Stimulated activated CD8-positive, alpha-beta memory T cell treated with anti-CD3 and anti-CD28 coated beads, Interleukin-15, amount 100 ng/mL, for 24 hours (primary cell): ENCODE measurements around the gene SMYD2.

ENCODE experiments used
- DNase-seq: peaks from one replicate; pipeline ENCODE4 v3.0.0-alpha.2; 2020; ENCODE audit warnings: low read depth

SMYD2 gene, protein sequence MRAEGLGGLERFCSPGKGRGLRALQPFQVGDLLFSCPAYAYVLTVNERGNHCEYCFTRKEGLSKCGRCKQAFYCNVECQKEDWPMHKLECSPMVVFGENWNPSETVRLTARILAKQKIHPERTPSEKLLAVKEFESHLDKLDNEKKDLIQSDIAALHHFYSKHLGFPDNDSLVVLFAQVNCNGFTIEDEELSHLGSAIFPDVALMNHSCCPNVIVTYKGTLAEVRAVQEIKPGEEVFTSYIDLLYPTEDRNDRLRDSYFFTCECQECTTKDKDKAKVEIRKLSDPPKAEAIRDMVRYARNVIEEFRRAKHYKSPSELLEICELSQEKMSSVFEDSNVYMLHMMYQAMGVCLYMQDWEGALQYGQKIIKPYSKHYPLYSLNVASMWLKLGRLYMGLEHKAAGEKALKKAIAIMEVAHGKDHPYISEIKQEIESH

DNA sequence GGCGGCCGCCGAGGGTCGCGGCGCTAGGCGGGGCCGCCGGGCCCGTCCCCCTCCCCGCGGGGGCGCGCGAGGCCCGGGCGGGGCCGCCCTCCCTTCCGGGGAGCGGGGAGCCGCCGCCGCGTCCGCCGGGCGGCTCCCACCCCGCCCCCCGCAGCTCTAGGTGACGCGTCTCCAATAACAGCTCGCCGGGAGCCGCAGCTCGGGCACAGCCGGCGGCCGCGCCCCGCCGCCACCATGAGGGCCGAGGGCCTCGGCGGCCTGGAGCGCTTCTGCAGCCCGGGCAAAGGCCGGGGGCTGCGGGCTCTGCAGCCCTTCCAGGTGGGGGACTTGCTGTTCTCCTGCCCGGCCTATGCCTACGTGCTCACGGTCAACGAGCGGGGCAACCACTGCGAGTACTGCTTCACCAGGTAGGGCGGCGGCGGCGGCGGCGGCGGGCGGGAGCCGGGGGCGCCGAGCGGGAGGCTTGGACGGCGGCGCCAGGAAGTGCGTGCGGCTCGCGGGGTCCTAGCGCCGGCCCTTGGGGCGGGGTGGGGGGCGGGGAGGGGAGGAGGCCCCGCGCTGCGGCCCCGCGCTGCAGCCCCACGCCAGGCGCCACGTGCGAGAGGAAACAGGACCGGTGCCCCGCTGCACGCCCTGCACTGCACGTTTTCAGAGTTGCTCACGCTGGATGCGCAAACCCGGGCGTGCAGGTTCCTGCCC, at the start of gene SMYD2:
Gene SMYD2 (plus strand): TSS at position 139 of the 699 bp plus-strand sequence. CDS start 96 bp downstream, at position 235.
- peak; percentile 47 for DNase-seq

DNA sequence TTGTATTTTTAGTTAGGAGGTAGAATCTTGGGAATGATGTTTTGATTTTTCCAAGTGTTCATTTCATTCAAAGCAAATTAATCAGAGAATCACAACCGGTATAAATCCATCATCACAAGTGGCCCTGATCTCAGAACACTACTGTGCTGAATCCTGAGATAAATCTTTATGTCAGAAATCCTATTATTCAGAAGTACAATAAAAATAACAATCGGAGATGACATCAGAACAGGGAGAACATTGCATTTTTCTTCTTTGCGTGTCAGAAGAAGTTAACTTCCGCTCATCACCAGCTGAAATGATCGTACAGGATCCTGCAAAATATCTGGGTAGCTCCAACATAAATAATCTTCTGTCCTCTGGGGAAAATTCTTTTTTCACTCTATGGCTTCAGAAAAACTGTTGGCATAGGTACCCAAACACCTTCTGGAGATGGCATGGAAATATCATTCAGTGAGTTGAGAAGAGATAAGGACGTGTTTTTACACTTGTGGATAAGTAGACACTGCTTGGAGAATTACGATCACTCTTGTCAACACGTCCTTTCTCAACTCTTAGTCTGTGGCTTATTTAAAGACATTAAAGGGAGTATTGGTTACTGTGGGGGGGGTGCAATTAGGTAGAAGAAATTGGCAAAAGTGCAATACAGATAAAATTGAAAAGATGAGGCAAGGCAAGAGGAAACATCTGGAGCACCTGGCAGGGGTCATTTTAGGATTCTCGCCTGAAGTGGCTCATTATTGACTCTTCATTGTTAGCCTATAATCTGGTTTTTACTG, 46.9 kb upstream of the SMYD2 start:
- DNase-seq, result no peak

DNA sequence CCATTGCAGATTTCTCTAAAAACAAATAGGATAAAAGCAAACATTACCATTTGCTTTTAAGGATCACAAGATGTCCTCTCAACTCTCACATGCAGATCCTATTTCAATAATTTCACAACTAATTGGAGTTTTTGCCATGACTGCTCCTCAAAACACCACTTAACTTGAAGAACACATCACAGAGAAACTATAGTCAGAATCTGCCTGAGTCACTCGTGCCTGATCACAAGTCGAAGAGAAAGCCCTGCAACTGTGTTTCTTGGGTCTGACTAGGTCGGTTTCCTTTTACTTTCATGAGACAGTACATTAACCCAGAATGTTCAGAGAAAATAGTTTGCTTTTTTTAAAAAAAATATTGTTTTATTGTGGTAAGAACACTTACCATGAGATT, 46.3 kb upstream of the SMYD2 start:
- no peak for DNase-seq

DNA sequence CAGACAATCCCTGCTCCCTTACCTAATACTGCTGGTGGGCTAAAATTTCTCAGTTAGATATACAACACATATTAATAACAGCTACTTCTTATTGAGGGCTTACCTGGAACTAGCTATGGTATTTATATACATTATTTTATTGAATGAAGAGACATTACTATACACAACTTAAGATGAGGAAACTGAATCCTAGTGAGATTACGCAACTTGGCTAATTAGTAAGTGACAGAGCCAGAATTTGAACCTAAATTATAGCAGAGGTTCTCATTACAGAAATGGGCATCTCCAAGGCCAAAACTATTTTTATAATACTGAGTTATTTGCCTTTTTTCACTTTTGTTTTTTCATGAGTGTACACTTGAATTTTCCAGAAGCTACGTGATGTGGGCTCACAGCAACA, 44.5 kb upstream of the SMYD2 start:
- DNase-seq, result no peak

DNA sequence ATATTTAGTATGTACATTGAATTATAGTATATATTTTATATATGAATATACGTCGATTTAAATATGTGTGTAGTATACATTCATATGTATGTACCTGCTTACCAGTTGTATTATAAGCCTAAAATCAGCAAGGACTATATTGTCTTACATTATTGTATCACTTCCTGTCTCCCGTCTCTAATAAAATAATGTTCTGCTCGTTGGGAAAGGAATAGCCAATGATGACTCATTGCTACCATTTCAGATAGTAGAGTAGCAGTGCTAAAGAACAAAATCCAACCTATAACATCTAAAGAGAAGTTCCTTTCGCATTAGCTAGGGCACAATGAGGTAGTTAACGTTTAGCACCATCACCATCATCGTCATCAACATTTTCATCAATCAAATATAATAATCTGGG, 39.9 kb upstream of the SMYD2 start:
- DNase-seq, result no peak

DNA sequence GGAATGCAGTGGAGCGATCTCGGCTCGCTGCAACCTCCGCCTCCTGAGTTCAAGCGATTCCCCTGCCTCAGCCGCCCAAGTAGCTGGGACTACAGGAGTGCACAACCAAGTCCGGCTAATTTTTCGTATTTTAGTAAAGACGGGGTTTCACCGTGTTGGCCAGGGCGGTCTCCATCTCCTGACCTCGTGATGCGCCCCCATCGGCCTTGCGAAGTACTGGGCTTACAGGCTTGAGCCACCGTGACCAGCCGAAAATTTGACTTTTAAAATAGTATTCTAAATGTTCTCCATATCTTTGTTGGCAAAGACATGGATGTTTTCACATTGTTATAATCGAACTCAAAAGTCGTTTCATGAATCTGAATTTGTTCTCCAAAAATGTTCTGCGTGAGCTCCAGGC, 36.7 kb upstream of the SMYD2 start:
- DNase-seq, result no peak

DNA sequence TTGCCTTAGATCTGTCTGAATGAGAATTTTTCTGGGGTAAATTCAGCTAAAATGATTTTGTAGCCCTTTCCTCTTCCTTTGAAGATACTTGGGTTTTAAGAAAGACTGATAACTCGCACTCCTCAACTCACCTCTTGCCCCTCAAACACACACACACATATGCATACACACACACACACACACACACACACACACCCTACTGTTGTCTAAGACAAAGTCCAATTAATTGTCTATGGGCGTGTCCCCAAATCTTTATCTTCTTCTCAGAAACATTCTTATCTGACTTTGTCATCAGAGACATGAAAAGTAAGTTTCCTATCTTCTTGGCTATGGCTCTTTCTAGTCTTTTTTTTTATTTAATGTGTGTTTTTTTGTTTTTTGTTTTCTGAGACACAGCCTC, 36.1 kb upstream of the SMYD2 start:
- no peak for DNase-seq

DNA sequence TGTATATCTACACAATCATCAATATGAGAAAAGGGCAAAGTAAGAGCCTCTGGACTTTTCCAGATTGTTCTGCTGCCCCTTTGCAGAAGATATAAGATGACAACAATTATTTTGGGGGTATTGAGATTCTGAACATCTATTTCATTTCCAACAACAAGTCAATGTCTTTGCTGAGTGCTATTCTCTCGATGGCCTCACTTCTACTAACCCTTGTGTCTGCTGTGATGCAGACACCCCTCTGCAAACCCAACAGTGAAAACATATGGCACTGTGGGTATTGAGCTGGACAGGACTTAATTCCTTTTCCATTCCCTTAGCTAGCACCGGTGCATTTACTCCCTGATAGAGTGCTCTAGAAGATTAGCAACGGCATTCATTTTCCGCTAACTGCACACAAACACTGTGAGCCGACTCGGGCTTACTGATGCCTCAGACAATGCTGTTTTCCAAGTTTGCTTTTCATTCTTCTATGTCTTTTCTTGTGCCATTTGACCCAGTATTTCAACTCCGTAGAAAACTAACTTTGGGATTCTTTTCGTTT, 33.4 kb upstream of the SMYD2 start:
- no peak for DNase-seq

DNA sequence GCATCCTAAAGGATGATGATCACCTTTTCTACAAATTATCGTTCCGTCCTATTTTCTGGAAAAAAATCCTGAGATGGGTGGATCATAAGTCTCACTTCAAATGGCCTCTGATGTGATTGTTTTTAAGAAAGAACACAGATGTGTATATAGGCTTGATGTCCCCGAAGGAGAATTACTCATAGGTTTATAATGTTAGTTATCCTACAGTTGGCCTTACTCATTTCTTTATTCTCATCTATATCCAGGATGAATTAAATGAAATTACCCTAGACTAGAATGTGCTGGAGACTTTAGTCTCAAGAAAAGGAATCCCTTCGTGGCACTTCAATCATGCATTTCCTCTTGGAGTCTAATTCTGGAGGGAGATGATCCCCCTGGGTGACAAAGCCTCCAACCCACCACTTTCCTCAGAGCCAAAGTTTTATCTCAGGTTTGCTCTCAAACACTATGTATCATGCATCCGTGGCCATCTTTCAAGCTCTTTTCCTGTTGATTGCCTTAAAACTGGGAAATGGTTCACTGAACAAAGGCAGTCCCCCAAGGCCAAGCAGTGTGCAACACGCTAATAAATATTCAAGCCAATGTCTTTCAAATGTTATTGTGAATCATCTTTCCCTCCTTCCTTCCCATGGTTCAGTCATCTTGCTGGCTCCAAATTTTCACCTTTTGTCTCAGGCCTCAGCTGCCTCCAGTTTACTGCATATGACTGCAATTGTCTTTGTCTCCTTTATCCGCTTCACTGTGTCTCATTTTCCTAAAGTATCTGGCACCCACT, 32.5 kb upstream of the SMYD2 start:
- DNase-seq, result no peak

DNA sequence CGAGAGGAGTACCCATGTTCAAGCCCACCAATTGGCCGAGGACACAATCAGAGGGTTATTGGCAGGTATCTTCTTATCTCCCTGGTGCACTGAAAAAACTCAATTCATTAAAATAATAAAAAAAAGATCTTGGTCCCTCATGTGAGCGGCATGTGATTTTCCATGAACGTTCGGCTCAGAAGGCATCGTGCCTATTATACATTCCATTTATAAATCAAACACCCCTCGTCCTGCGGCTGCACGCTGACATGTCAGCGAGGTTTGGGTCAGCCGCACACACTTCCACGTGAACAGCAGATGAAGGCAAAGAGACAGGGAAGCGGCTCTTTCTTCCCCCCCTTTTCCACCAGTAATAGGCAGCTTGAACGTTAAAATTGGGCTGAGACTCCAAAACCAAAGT, 31.3 kb upstream of the SMYD2 start:
- no peak for DNase-seq

DNA sequence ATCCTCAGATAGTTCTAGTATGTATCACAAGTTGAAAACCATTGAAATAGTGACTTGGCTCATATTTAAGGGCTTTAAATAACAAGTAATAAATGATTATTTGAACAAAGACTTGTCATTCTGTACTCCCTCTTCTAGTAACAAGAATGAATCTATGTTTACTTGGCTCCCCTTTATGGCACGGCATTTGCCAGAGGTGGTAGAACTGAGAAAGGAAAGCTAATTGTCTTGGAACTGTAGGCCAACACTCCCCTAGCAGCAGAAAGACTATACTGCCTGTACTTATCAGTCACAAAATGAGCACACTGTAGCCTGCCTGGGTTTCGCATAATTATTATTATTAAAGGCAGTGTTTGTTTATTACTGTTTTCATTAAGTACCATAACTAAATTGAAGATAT, 29.6 kb upstream of the SMYD2 start:
- no peak for DNase-seq

DNA sequence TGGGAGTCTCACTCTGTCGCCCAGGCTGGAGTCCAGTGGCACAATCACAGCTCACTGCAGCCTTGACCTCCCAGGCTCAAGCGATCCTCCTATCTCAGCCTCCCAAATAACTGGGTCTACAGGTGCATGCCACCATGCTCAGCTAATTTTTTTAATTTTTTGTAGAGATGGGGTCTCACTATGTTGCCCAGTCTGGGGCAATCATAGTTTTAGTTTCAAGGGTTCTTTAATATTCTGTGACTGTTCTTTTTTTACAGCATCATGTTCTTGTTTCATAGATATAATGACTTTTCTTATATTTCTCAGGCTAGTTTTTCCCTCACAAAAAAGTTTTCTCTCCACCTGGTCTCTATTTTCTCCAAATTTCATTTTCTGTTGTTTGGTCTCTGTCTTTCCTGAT, 25.4 kb upstream of the SMYD2 start:
- no peak for DNase-seq

DNA sequence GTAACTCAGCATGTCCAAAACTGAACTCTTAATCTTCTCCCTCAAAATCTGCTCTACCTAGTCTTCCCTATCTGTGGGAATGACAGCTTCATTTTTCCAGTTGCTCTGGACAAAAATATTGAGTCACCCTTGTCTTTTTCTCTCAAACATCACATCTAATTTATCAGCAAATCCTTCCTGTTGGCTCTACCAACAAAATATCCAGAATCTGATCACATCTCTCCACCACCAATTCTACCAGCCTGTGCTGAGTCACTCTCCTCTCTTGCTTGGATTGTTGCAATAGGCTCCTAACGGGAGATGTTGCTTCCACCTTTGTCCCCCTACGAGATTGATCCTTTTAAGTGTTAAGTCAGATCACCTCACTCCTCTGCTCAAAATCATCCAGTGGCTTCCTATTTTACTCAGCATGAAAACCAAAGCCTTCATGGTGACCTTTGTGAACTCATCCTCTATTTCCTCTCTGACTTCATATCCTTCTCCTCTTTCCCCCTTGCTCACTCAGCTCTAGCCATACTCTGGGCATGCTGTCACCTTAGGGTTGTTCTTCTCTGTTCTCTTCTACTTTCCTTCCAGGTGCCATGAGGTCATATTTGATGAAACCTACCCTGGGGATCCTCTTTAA, 21.5 kb upstream of the SMYD2 start:
- no peak for DNase-seq

DNA sequence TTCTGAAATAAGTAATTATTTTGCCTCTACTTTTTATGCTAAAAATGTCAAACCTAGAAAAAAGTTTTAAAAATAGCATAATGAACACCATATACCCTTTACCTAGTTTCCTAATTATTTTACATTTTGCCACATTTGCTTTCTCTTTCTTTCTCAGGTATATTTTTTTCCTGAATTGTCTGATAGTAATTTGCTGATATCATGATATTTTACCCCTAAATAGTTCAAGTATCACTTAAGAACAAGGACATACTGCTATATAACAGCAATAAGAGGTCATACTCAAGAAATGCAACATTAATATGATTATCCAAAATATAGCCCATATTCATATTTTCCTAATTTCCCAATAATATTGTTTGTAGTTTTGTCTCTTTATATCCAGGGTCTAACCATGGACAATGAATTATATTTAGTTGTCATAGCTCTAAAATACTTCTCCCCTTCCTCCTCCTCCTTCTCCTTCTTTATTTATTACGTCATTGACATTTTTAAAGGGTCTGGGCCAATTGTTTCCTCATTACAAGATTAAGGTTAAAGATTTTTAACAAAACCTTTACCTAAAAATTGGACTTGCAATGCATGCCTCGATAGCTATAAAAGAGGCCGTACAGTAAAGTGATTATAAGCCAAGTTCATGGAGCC, 20.3 kb upstream of the SMYD2 start:
- DNase-seq, result no peak

DNA sequence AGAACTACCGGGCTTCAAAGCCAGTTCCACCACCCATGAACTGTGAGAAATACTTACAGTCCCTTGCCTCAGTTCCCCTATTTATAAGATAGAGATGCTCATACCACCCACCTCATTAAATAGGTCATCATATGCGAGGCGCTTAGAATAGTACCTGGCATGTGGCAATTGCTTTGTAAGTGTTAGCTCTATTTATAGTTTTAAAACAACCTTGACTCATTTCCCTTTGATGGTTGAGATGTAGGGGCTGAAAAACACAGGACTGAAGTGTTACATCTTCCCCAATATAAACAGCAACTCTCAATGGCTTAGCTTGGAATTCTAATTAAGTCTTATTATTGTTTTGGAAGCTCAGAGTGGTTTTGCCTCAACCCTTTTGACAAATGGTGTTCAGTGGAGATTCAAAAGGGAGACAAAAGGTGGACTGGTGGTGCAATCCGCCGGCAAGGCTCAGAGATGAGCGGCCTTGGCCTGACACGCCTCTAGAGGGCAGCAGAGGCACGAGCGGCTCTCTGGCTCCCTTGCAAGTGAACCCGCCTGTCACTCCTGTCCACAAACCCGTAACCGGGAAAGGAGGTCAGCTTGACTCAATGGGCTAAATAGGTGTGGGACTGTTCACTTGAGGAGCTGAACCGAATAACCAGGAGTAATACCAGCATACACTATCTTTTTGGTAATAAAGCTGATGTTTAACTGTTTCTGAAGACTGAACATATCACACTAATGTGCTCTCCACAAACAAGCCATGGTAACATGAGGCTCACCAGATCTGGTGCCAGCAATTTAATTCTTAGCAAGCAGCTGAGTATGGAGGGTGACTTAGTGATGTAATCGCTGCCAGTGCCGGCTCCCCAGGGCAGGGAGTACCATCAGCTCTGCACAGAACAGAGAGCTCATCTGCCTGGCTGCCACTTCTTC, 19.5 kb upstream of the SMYD2 start:
- DNase-seq, result peak; percentile 74

DNA sequence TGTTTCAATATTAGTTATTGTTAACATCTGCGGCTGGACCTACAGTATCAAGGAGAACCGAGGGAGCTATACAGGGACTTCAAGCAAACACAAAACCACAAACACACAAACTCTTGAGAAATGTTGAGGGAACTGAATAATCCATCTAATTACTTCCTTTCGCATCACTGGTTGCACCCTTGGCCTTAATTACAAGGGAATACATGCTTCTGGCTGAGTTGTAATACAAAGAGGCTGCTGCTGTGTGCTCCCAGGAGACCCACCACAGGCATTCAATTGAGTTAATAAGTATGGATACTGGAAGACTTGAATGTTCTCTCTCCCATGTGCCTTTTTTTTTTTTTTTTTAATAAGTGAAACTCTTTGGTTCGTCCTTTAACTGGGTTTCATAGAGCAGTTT, 16.8 kb upstream of the SMYD2 start:
- no peak for DNase-seq

DNA sequence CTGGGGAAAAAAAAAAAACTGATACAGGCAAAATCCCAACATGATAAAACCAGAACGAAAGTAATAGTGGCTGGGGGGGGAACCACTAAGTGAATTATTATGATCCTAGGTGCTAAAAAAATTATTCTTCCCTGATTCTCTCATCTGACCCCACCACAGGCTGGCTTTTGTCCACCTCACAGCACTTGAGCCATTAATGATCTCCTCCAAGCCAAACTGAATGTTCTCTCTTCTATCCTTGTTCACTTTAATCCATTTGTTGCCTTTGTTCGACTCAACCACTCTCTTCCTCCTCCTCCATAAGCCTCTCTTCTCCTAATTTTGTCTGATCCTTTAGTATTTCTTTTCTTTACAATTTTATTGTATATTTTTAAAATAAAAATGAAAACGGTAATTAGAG, 16.0 kb upstream of the SMYD2 start:
- DNase-seq, result no peak

DNA sequence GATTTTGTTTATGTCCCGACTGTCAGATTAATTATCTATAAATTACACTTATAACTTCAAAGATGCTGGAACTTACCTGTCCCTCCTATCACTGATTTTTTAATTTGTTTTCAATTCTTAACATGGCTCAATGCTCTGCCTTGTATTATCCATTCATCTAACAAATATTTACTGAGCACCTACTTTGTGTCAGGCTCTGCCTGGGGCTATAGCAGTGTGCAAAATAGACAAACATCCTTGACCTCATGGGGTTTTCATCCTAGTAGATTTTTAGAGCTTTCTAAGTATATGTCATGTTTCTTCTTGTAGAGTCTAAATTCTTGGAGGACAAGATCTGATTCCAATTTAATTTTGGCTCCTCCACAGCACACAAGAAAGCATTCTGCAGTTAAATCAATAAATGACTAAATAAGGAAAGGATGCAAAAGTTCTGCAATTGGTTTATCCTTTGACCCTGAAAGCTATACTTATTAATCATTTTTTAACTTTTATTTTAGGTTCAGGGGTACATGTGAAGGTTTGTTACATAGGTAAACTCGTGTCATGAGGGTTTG, 10.8 kb upstream of the SMYD2 start:
- DNase-seq, result no peak

DNA sequence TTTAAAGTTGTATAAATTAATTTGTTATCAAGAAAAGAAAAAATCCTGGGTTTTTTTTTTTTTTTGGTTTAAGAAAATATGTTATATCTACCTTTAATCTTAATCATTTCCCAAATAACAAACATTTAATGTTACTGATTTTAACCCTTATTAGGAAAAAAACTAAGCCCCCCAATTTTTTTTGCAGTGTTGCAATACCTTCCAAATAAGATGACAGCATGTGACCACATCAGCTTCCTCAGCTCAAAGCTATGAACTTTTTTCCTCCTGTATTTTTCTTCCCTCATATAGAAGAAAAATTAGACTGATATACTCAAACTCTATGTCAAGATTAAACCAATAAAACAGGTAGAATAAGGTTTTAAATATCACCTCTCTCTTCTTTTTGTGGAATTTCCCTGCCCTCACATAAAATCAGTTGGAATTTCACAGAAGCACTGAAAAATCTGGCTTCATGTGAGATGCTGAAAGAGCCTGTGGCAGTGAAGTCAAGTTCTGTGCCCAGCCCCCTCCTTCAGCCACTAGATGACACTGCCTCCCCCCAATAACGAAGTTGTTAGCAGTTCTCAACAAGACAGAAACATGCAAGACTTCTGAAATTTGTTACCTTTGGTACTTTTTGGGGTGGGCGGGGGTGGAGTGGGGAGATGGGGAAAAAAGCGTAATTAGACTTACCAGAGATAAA, 9.6 kb upstream of the SMYD2 start:
- DNase-seq, result no peak
